HG03565 (cell line): Measurements from ENCODE around the gene PCDHB4.
"Not testable (repeated sequence)": the region's sequence is repeated elsewhere in the genome, so short reads cannot be mapped to it uniquely, and the experiment has no call there.

Experiments
- ATAC-seq: cut with Tn5 transposase; IDR thresholded peaks from one replicate; pipeline ENCODE4 v1.9.1; 2021; ENCODE audit warnings: mild to moderate bottlenecking, moderate library complexity; ENCODE audit not compliant: unreplicated experiment

The PCDHB4 gene

GRCh38 chr5:141149812-141150211, 28.2 kb downstream of the PCDHB4 start, which contains the start of gene PCDHB6:
PCDHB6 (plus strand) TSS chr5:141150057; CDS start chr5:141150258, 201 bp downstream.
- ATAC-seq, result no peak

- ATAC-seq, result no peak
These were observed 28.8 kb downstream of the PCDHB4 start for GRCh38 chr5:141150224-141150992.

- no peak for ATAC-seq
These were observed 29.3 kb downstream of the PCDHB4 start for GRCh38 chr5:141150993-141151325.

GRCh38 chr5:141151632-141152031, 30.0 kb downstream of the PCDHB4 start:
- ATAC-seq, result not testable (repeated sequence)

- not testable (repeated sequence) for ATAC-seq
These were observed 30.5 kb downstream of the PCDHB4 start for GRCh38 chr5:141152096-141152495.

GRCh38 chr5:141155540-141156374, 34.1 kb downstream of the PCDHB4 start:
- no peak for ATAC-seq

GRCh38 chr5:141157356-141157755, 35.7 kb downstream of the PCDHB4 start:
- ATAC-seq, result not testable (repeated sequence)

GRCh38 chr5:141157901-141158300, 36.3 kb downstream of the PCDHB4 start:
- ATAC-seq, result not testable (repeated sequence)

GRCh38 chr5:141172381-141173204, 51.0 kb downstream of the PCDHB4 start, which contains the start of gene PCDHB7:
PCDHB7 (plus strand) TSS chr5:141172644; CDS start chr5:141172836, 192 bp downstream.
- no peak for ATAC-seq

- ATAC-seq, result not testable (repeated sequence)
These were observed 52.9 kb downstream of the PCDHB4 start for GRCh38 chr5:141174291-141175104.
